ENCODE measurements around the gene FGFBP1. TPM values are rescaled to one million over a fixed set of nuclear protein-coding genes. Genes with fewer than 3 reads are reported as not detected.
A peak's percentile ranks its signal among the peaks of the same experiment; 100 is the strongest.

FGFBP1 gene
- total RNA-seq, 4 donors from 2014 or later: 0.27 to 19.2 (median 0.97) TPM

- H3K4me3 ChIP-seq: no peak overlapping the region
- H3K27me3 ChIP-seq: no peaks in the 10 kb centered on the region
- no peak overlapping the region for H3K27ac ChIP-seq
- TF ChIP-seq EP300 (IDR thresholded peaks at IDR 0.05): no peak
- no peak for TF ChIP-seq POLR2A (IDR thresholded peaks at IDR 0.05)
- no peaks in the 10 kb centered on the region for H3K9me3 ChIP-seq
- no peak for ATAC-seq
- 83 to 86% methylated on average over 1 of the region's 1 CpG for WGBS, 2 donors (ENCODE audit: low coverage in 1 of 2)
- no peaks in the 10 kb centered on the region for H3K36me3 ChIP-seq
- H3K4me1 ChIP-seq: peaks cover 0 to 8% (median 3%) of the 10 kb centered on the region in 3 donors
Measured at GRCh38 chr4:15899511-15899910, 39.0 kb downstream of the FGFBP1 start.

GRCh38 chr4:15898902-15899301, 39.6 kb downstream of the FGFBP1 start:
- TF ChIP-seq EP300 (IDR thresholded peaks at IDR 0.05) (no peak), POLR2AphosphoS5 (IDR thresholded peaks at IDR 0.05) (no peak), CTCF (IDR thresholded peaks at IDR 0.05) (no peak), POLR2A (IDR thresholded peaks at IDR 0.05) (no peak)
- Histone ChIP-seq H3K27me3 (no peaks in the 10 kb centered on the region), H3K9me3 (no peaks in the 10 kb centered on the region), H3K36me3 (no peaks in the 10 kb centered on the region), H3K4me3 (no peak overlapping the region), H3K4me1 (peaks cover 0 to 14% (median 7%) of the 10 kb centered on the region in 3 donors), H3K27ac (no peak overlapping the region)
- no peak for ATAC-seq

- TF ChIP-seq POLR2A (IDR thresholded peaks at IDR 0.05) (no peak), EP300 (IDR thresholded peaks at IDR 0.05) (no peak), POLR2AphosphoS5 (IDR thresholded peaks at IDR 0.05) (no peak), CTCF (IDR thresholded peaks at IDR 0.05) (no peak)
- ATAC-seq: no peak
- no peaks in the 10 kb centered on the region for H3K9me3 ChIP-seq
- H3K36me3 ChIP-seq: no peaks in the 10 kb centered on the region
- WGBS, 2 donors (ENCODE audit: low coverage in 1 of 2): 82 to 86% methylated on average over 2 of the region's 2 CpGs
- H3K4me3 ChIP-seq: no peak overlapping the region
- peaks cover 0 to 20% (median 7%) of the 10 kb centered on the region in 3 donors for H3K4me1 ChIP-seq
- no peak overlapping the region for H3K27ac ChIP-seq
- H3K27me3 ChIP-seq: no peaks in the 10 kb centered on the region
Measured at GRCh38 chr4:15897577-15897976, 41.0 kb downstream of the FGFBP1 start.

GRCh38 chr4:15894921-15895916, 43.3 kb downstream of the FGFBP1 start:
- WGBS, 2 donors (ENCODE audit: low coverage in 1 of 2): 40 to 44% methylated on average over 2 to 4 of the region's 4 CpGs
- no peak for ATAC-seq
- Histone ChIP-seq H3K27me3 (no peaks in the 10 kb centered on the region), H3K4me3 (no peak overlapping the region), H3K27ac (peak overlapping the region; percentile 61 to 82 (median 70)), H3K9me3 (no peaks in the 10 kb centered on the region), H3K4me1 (peaks cover 0 to 20% (median 7%) of the 10 kb centered on the region in 3 donors), H3K36me3 (no peaks in the 10 kb centered on the region)
- TF ChIP-seq EP300 (IDR thresholded peaks at IDR 0.05): no peak
- TF ChIP-seq POLR2AphosphoS5 (IDR thresholded peaks at IDR 0.05): no peak
- TF ChIP-seq CTCF (IDR thresholded peaks at IDR 0.05): no peak
- TF ChIP-seq POLR2A (IDR thresholded peaks at IDR 0.05): no peak

- Histone ChIP-seq H3K4me1 (peaks cover 0 to 20% (median 7%) of the 10 kb centered on the region in 3 donors), H3K27ac (peak overlapping the region; percentile 61 to 82 (median 70)), H3K27me3 (no peaks in the 10 kb centered on the region), H3K4me3 (no peak overlapping the region), H3K9me3 (no peaks in the 10 kb centered on the region), H3K36me3 (no peaks in the 10 kb centered on the region)
- no peak for ATAC-seq
- WGBS, 2 donors (ENCODE audit: low coverage in 1 of 2): 13% methylated on average over 1 of the region's 1 CpG; no CpG with 5 or more reads in 1 of the 2 donors
- TF ChIP-seq POLR2A (IDR thresholded peaks at IDR 0.05): no peak
- no peak for TF ChIP-seq CTCF (IDR thresholded peaks at IDR 0.05)
- TF ChIP-seq EP300 (IDR thresholded peaks at IDR 0.05): no peak
- TF ChIP-seq POLR2AphosphoS5 (IDR thresholded peaks at IDR 0.05): no peak
Measured at GRCh38 chr4:15894393-15894792, 44.1 kb downstream of the FGFBP1 start.

All from gastroesophageal sphincter (tissue), 4 donors.